Ovary (tissue), 9 donors: Measurements from ENCODE around the gene ZNF638. TPM values are rescaled to one million over a fixed set of nuclear protein-coding genes. Genes with fewer than 3 reads are reported as not detected.

Experiments used
- DNase-seq, 5 donors: peaks; one replicate each; pipeline ENCODE4 v3.0.0-alpha.2; 2019 to 2020
- H3K27ac ChIP-seq, 2 donors: fragments of 200-600 bp; one replicate each; pipeline versions ENCODE4 v1.5.1 to v1.8.0; 2019 to 2022
- H3K27me3 ChIP-seq: fragments of 200-600 bp; one replicate; pipeline ENCODE4 v1.8.0; 2022
- H3K36me3 ChIP-seq: fragments of 200-600 bp; sonication (generic); one replicate; pipeline ENCODE4 v1.5.1; 2019
- H3K4me1 ChIP-seq: one replicate; pipeline ENCODE4 v1.8.1; 2013; ENCODE audit warnings: mild to moderate bottlenecking, moderate library complexity; ENCODE audit not compliant: insufficient read depth
- H3K4me3 ChIP-seq: fragments of 200-600 bp; sonication (generic); one replicate; pipeline ENCODE4 v1.5.1; 2017
- H3K9me3 ChIP-seq, 2 donors: fragments of 200-600 bp in 1 of 2; sonication (generic) in 1 of 2; one replicate each; pipeline versions ENCODE4 v1.5.1 to v1.8.1; 2013 to 2019; ENCODE audit warnings: mild to moderate bottlenecking in 1 of 2, moderate library complexity in 1 of 2
- EP300 ChIP-seq: sonication (generic); formaldehyde crosslinking; IDR thresholded peaks from one replicate; pipeline ENCODE4 v1.6.1; 2017; ENCODE audit warnings: antibody characterized with exemption
- POLR2A ChIP-seq: fragments of 450-650 bp; IDR thresholded peaks from one replicate; pipeline ENCODE4 v1.6.1; 2017; ENCODE audit warnings: antibody characterized with exemption, mild to moderate bottlenecking, moderate library complexity
- WGBS, 3 donors: extraction: QIAGEN DNeasy Blood & Tissue Kit in 1 of 3; methylation state at CpG; one replicate each; pipeline versions ENCODE4 v1.1.5 to v1.1.7; 2013 to 2017; 5-methylcytosine and 5-hydroxymethylcytosine counted together
- intact Hi-C, 4 donors: fragments of 100-400 bp; cut with DNase I; formaldehyde crosslinking; loops; one replicate each; pipeline versions ENCODE4 v1.11.0 to v1.15.1; 2022 to 2023
- polyA plus RNA-seq, 2 donors: library from polyadenylated mRNA; stranded (reverse); fragments of 200-250 nt in 1 of 2; fragments of 350-450 nt in 1 of 2; fragmentation: Illumina TruSeq in 1 of 2; extraction: RNeasy Lipid Tissue Mini Kit (QIAGEN cat#74804) in 1 of 2; gene quantifications; one replicate each; pipeline ENCODE4 v1.2.3, GENCODE V29; 2013 to 2014
- total RNA-seq, 7 donors: library from RNA; depleted of rRNA in 2 of 7; stranded (reverse); fragments of >200 nt in 2 of 7; fragmentation: NEBNext Ultra II Directional in 3 of 7; extraction: Animal tissue kit (Norgen Biotek cat#: 25700) in 3 of 7; gene quantifications; one replicate each; pipeline versions ENCODE4 v1.1.0 to v1.2.4, GENCODE V29; 2016 to 2023
- TF ChIP-seq, protein P1 (sequence below), 3 donors: fragments of 450-650 bp in 2 of 3; fragments of 200-600 bp in 1 of 3; IDR thresholded peaks; one replicate each; pipeline versions ENCODE4 v1.5.1 to v1.8.0; 2016 to 2022; ENCODE audit warnings: antibody characterized with exemption in 3 of 3, mild to moderate bottlenecking in 1 of 3
- donor health status: DM: no; HTN: no; CAD: no; lungs with moderate emphysema.
- donor health status: DM: no; HTN: no; CAD: no.
- donor health status: Bipolar disorder and iron deficiency.
- donor health status: DM: yes; HTN: yes; CAD: no.
- donor health status: DM: no; HTN: no; CAD: no.
- donor health status: DM: yes; HTN: yes; CAD: no.

ZNF638 gene
- total and polyA plus RNA-seq, 9 donors = 76.9 to 160 (median 126) TPM

DNA sequence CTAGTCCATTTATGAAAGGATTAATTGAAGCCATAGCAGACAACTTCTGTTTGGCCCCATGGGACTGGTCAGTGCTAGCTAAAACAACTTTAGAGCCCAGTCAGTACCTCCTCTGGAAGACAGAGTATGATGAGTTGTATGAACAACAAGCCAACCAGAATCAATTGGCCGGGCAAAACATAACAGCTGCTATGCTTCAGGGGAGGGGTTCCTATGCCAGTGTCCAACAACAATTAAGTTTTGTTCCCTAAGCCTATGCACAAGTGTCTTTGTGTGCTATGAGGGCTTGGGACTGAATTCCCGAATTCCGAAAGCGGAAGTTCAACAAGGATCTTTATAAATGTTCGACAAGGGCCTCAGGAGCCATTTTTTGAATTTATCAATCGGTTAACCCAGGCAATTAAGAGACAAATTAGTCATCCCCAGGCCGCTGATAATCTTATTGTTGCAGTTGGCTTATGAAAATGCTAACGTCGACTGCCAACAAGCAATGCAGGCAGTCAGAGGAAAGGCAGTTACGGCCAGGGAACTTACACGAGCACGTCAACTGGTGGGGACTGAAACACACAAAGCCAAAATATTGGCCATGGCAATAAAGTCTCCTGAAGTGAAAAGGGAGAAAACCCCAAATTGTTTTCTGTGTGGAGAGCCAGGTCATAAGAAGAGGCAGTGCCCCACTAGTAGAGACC, 57.9 kb downstream of the ZNF638 start:
- Histone ChIP-seq H3K4me1 (no peaks in the 10 kb centered on the region), H3K9me3 (no peaks in the 10 kb centered on the region), H3K27ac (no peak overlapping the region), H3K4me3 (no peak overlapping the region), H3K36me3 (no peaks in the 10 kb centered on the region), H3K27me3 (no peaks in the 10 kb centered on the region)
- WGBS, 3 donors = 92 to 95% (median 95%) methylated on average over 12 of the region's 12 CpGs
- DNase-seq = no peak
- intact Hi-C loops = no loop called here
- TF ChIP-seq EP300 (no peak), POLR2A (no peak)
- TF ChIP-seq, protein P1, sequence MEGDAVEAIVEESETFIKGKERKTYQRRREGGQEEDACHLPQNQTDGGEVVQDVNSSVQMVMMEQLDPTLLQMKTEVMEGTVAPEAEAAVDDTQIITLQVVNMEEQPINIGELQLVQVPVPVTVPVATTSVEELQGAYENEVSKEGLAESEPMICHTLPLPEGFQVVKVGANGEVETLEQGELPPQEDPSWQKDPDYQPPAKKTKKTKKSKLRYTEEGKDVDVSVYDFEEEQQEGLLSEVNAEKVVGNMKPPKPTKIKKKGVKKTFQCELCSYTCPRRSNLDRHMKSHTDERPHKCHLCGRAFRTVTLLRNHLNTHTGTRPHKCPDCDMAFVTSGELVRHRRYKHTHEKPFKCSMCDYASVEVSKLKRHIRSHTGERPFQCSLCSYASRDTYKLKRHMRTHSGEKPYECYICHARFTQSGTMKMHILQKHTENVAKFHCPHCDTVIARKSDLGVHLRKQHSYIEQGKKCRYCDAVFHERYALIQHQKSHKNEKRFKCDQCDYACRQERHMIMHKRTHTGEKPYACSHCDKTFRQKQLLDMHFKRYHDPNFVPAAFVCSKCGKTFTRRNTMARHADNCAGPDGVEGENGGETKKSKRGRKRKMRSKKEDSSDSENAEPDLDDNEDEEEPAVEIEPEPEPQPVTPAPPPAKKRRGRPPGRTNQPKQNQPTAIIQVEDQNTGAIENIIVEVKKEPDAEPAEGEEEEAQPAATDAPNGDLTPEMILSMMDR (IDR thresholded peaks at IDR 0.05) = no peak

DNA sequence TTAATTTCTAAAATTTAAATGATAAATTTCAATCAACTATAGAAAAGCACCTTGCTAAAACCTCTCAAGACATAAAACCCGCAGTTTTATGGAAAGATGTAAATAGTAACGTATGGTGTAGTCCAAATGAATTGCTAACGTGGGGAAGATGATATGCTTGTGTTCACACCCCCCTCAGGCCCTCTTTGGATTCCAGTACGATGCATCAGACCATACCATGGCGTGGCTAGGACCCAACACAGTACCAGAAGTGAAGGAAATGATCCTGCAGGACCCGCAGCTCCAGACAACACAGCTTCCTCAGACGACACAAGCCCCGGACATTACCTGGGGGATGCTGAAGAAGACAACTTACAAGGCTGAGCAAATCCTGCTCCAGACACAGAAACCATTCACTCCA, 61.6 kb downstream of the ZNF638 start:
- TF ChIP-seq POLR2A (no peak), EP300 (no peak)
- TF ChIP-seq, protein P1 (IDR thresholded peaks at IDR 0.05) = no peak
- H3K4me1 ChIP-seq = no peaks in the 10 kb centered on the region
- DNase-seq = no peak
- H3K27ac ChIP-seq = no peak overlapping the region
- H3K27me3 ChIP-seq = no peaks in the 10 kb centered on the region
- H3K9me3 ChIP-seq = no peaks in the 10 kb centered on the region
- intact Hi-C loops = no loop called here
- 93 to 96% (median 95%) methylated on average over 8 of the region's 8 CpGs for WGBS, 3 donors
- no peaks in the 10 kb centered on the region for H3K36me3 ChIP-seq
- H3K4me3 ChIP-seq = no peak overlapping the region

DNA sequence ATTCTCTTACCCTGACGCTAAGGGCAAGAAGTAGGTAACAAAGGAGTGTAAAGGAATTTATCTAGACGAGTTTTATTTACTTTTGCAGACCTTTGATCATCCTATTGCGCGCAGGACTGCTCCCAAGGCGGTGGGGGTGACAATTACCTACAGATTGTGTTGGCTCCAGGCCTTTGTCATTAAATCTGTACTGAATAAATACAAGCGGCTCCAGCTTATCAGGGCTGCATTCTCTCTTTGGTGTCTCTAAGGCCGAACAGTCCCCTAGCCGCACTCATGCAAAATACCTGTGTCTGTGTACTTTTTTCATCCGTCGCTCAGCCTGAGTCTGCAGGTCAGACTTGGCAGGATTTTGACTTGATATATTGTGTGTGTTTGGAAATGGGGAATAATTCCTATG, 63.9 kb downstream of the ZNF638 start:
- Histone ChIP-seq H3K27ac (no peak overlapping the region), H3K9me3 (no peaks in the 10 kb centered on the region), H3K27me3 (no peaks in the 10 kb centered on the region), H3K4me1 (no peaks in the 10 kb centered on the region), H3K36me3 (no peaks in the 10 kb centered on the region), H3K4me3 (no peak overlapping the region)
- no peak for DNase-seq
- TF ChIP-seq, protein P1 (IDR thresholded peaks at IDR 0.05) = no peak
- TF ChIP-seq POLR2A (no peak), EP300 (no peak)
- intact Hi-C loops = no loop called here
- WGBS, 3 donors = 91 to 92% (median 91%) methylated on average over 10 of the region's 10 CpGs

DNA sequence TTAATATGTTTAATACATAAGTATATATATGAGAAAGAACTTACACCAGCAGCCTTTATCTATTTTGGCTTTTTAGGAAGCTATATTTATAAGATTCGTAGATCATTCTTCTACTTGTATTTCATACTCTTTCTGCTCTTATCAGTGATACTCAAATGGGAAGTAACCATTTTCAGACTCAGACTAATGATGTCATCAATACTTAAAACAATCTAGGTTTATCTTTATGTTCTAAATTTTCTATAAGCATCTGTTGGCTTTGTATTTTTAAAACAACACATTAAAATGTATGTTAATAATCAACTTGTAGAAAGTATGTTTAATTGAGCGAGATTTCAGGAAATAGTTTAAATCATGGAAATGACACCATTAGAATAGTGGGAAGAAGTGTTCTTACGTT, 70.8 kb downstream of the ZNF638 start:
- Histone ChIP-seq H3K27ac (no peak overlapping the region), H3K4me1 (no peaks in the 10 kb centered on the region), H3K9me3 (no peaks in the 10 kb centered on the region), H3K36me3 (no peaks in the 10 kb centered on the region), H3K27me3 (no peaks in the 10 kb centered on the region), H3K4me3 (no peak overlapping the region)
- no peak for TF ChIP-seq EP300
- no peak for TF ChIP-seq POLR2A
- TF ChIP-seq, protein P1 (IDR thresholded peaks at IDR 0.05) = no peak
- intact Hi-C loops = no loop called here
- 93 to 96% (median 93%) methylated on average over 3 of the region's 3 CpGs for WGBS, 3 donors
- DNase-seq = no peak
